ENCODE data around the gene MAGEA9. TPM values are rescaled to one million over a fixed set of nuclear protein-coding genes. Genes with fewer than 3 reads are reported as not detected.
"Not testable (repeated sequence)": the region's sequence is repeated elsewhere in the genome, so short reads cannot be mapped to it uniquely, and the experiment has no call there.

The MAGEA9 gene
- total and polyA plus RNA-seq, 2 donors (not counting 1 experiment from before 2014, with no cell fraction given), result not detected

GRCh38 chrX:149758068-149758714 is 23.5 kb upstream of the MAGEA9 start:
- no peaks in the 10 kb centered on the region for H3K9me3 ChIP-seq (ENCODE audit: control insufficient read depth, insufficient read depth, low read depth, low read length)
- no peaks in the 10 kb centered on the region for H3K27me3 ChIP-seq (ENCODE audit: control insufficient read depth, insufficient read depth, low read length)
- H3K36me3 ChIP-seq (ENCODE audit: control insufficient read depth, insufficient read depth, low read length), result no peaks in the 10 kb centered on the region
- H3K27ac ChIP-seq (ENCODE audit: insufficient read depth, low read length), result no peak overlapping the region
- no peak overlapping the region for H3K4me3 ChIP-seq (replicated peaks in 1 of 4; ENCODE audit: control extremely low read depth in 1 of 4, insufficient read depth in 1 of 4, low read depth in 3 of 4, low read length in 4 of 4)
- no peak for DNase-seq (ENCODE audit: low read depth in 2 of 2)
- no peak overlapping the region for H3K9ac ChIP-seq (ENCODE audit: insufficient read depth, low read length)
- no peak overlapping the region for H2AFZ ChIP-seq (ENCODE audit: low read length)
- no peaks in the 10 kb centered on the region for H3K79me2 ChIP-seq (ENCODE audit: control insufficient read depth, insufficient read depth, low read length)
- TF ChIP-seq EZH2 (IDR thresholded peaks at IDR 0.05; ENCODE audit: low read length, missing control alignments), result no peak
- no peak for TF ChIP-seq CTCF (conservative IDR thresholded peaks at IDR 0.05 in 1 of 2, IDR thresholded peaks at IDR 0.05 in 1 of 2; ENCODE audit: low read depth in 1 of 2, low read length in 2 of 2)
- no peaks in the 10 kb centered on the region for H4K20me1 ChIP-seq (ENCODE audit: control insufficient read depth, extremely low read depth, insufficient read depth, low read length)
- H3K4me1 ChIP-seq (ENCODE audit: control insufficient read depth, extremely low read depth, insufficient read depth, low read length), result no peaks in the 10 kb centered on the region
- no peak overlapping the region for H3K4me2 ChIP-seq (ENCODE audit: extremely low read depth, insufficient read depth, low read length)

- not testable (repeated sequence) for H3K36me3 ChIP-seq (ENCODE audit: control insufficient read depth, insufficient read depth, low read length); H3K4me3 ChIP-seq (replicated peaks in 1 of 4; ENCODE audit: control extremely low read depth in 1 of 4, insufficient read depth in 1 of 4, low read depth in 3 of 4, low read length in 4 of 4); DNase-seq (ENCODE audit: low read depth in 2 of 2); H2AFZ ChIP-seq (ENCODE audit: low read length); H3K4me2 ChIP-seq (ENCODE audit: extremely low read depth, insufficient read depth, low read length); H3K27ac ChIP-seq (ENCODE audit: insufficient read depth, low read length); H3K4me1 ChIP-seq (ENCODE audit: control insufficient read depth, extremely low read depth, insufficient read depth, low read length); H3K79me2 ChIP-seq (ENCODE audit: control insufficient read depth, insufficient read depth, low read length); H4K20me1 ChIP-seq (ENCODE audit: control insufficient read depth, extremely low read depth, insufficient read depth, low read length); H3K27me3 ChIP-seq (ENCODE audit: control insufficient read depth, insufficient read depth, low read length); H3K9me3 ChIP-seq (ENCODE audit: control insufficient read depth, insufficient read depth, low read depth, low read length); H3K9ac ChIP-seq (ENCODE audit: insufficient read depth, low read length)
Measured at GRCh38 chrX:149758715-149759078, 23.0 kb upstream of the MAGEA9 start.

GRCh38 chrX:149759824-149760223 is 21.9 kb upstream of the MAGEA9 start:
- Histone ChIP-seq H3K36me3 (ENCODE audit: control insufficient read depth, insufficient read depth, low read length) (no peaks in the 10 kb centered on the region), H3K9me3 (ENCODE audit: control insufficient read depth, insufficient read depth, low read depth, low read length) (no peaks in the 10 kb centered on the region), H2AFZ (ENCODE audit: low read length) (no peak overlapping the region), H3K79me2 (ENCODE audit: control insufficient read depth, insufficient read depth, low read length) (no peaks in the 10 kb centered on the region), H4K20me1 (ENCODE audit: control insufficient read depth, extremely low read depth, insufficient read depth, low read length) (no peaks in the 10 kb centered on the region), H3K4me2 (ENCODE audit: extremely low read depth, insufficient read depth, low read length) (no peak overlapping the region), H3K4me1 (ENCODE audit: control insufficient read depth, extremely low read depth, insufficient read depth, low read length) (no peaks in the 10 kb centered on the region), H3K4me3 (replicated peaks in 1 of 4; ENCODE audit: control extremely low read depth in 1 of 4, insufficient read depth in 1 of 4, low read depth in 3 of 4, low read length in 4 of 4) (no peak overlapping the region), H3K9ac (ENCODE audit: insufficient read depth, low read length) (no peak overlapping the region), H3K27me3 (ENCODE audit: control insufficient read depth, insufficient read depth, low read length) (no peaks in the 10 kb centered on the region), H3K27ac (ENCODE audit: insufficient read depth, low read length) (no peak overlapping the region)
- TF ChIP-seq EZH2 (IDR thresholded peaks at IDR 0.05; ENCODE audit: low read length, missing control alignments), result no peak
- TF ChIP-seq CTCF (conservative IDR thresholded peaks at IDR 0.05 in 1 of 2, IDR thresholded peaks at IDR 0.05 in 1 of 2; ENCODE audit: low read depth in 1 of 2, low read length in 2 of 2), result no peak
- no peak for DNase-seq (ENCODE audit: low read depth in 2 of 2)

Measured in fibroblast of lung (primary cell).